ENCODE results near the gene DOCK10. TPM values are rescaled to one million over a fixed set of nuclear protein-coding genes. Genes with fewer than 3 reads are reported as not detected.

Gene DOCK10
- total RNA-seq, 1 experiment from 2014 or later = 0.96 TPM

DNA sequence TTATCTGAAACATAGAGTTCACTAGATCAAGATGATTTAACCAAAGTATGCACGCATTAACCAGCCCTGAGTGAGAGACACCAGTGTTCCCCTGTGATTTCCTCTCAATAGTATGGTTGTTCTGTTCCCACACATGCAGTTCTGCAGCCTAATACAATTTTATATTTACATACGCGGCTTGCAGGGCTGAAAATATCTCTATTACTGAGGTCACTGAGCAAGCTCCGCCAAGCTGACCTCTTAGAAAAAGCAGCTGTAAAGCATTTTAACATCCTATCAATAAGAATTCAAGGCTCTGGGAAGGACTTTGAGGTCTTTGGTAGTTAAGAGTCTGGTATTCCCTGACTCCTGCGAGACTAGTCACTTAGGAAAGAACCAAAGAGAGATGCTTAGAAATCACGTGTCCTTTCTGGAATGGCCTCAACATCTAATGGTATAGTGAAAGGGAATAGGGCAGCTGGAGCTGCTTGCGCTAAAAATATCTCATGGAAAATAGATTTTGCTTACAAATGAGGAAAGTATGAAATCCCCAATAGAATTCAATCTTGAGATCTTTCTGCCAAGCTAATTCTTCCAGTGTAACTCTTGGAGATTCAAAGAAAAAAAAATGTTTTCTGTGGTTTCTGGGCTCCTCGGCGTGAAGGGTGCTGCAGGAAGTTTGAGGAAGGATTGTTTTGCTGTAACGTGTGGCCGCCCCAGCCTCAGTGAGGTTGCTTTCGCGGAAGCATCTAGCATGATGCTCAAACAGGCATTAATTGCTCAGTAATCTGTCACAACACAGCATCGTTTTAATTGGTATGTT, 59.2 kb downstream of the DOCK10 start:
- no peak overlapping the region for H3K4me3 Mint-ChIP-seq (ENCODE audit: unreplicated experiment)
- no TSS peak for BruUV-seq (replicated peaks)
- no peaks in the 10 kb centered on the region for H3K9me3 Mint-ChIP-seq (ENCODE audit: unreplicated experiment)
- H3K27me3 Mint-ChIP-seq (ENCODE audit: insufficient read depth, unreplicated experiment) = no peaks in the 10 kb centered on the region
- intact Hi-C loops (cut with micrococcal nuclease) = no loop called here
- TF ChIP-seq, protein P1, sequence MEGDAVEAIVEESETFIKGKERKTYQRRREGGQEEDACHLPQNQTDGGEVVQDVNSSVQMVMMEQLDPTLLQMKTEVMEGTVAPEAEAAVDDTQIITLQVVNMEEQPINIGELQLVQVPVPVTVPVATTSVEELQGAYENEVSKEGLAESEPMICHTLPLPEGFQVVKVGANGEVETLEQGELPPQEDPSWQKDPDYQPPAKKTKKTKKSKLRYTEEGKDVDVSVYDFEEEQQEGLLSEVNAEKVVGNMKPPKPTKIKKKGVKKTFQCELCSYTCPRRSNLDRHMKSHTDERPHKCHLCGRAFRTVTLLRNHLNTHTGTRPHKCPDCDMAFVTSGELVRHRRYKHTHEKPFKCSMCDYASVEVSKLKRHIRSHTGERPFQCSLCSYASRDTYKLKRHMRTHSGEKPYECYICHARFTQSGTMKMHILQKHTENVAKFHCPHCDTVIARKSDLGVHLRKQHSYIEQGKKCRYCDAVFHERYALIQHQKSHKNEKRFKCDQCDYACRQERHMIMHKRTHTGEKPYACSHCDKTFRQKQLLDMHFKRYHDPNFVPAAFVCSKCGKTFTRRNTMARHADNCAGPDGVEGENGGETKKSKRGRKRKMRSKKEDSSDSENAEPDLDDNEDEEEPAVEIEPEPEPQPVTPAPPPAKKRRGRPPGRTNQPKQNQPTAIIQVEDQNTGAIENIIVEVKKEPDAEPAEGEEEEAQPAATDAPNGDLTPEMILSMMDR (IDR thresholded peaks at IDR 0.05; ENCODE audit: unreplicated experiment) = no peak
- CTCF ChIA-PET = interaction anchor here (0.7 to 2.1 kb wide), 2 partner anchors 12 to 19 kb away, joined by 3 to 14 read pairs; no protein-coding TSS in a partner anchor
- H3K27ac Mint-ChIP-seq (ENCODE audit: low read depth, unreplicated experiment) = no peak overlapping the region
- no peak for DNase-seq (ENCODE audit: unreplicated experiment)
- H3K4me1 Mint-ChIP-seq (ENCODE audit: insufficient read depth, unreplicated experiment) = no peaks in the 10 kb centered on the region
- H3K36me3 Mint-ChIP-seq (ENCODE audit: insufficient read depth, unreplicated experiment) = no peaks in the 10 kb centered on the region
- POLR2A ChIA-PET = interaction anchor here (0.9 to 1.1 kb wide), 3 partner anchors 9 to 34 kb away, joined by 3 read pairs; no protein-coding TSS in a partner anchor

DNA sequence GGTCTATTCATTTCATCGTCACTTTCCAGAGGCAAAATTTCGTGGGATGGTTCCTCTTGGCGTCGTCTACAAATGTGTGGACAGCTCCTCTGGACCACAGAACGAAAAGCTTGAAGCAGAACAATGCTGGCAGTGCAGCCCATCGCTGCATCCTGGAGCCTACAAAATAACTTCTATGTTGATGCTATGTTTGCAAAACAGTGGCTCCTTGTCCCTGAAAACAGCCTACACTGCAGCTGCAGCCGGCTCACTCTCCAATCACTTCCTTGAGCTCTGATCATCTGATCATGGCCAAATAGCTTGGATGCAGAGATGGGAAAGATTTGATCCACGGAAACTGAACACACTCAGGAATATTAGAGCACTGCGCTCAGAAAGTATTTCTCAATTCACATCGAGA, 60.0 kb downstream of the DOCK10 start:
- intact Hi-C loops (cut with micrococcal nuclease) = no loop called here
- Mint-ChIP-seq H3K4me3 (ENCODE audit: unreplicated experiment) (no peak overlapping the region), H3K4me1 (ENCODE audit: insufficient read depth, unreplicated experiment) (no peaks in the 10 kb centered on the region), H3K27ac (ENCODE audit: low read depth, unreplicated experiment) (no peak overlapping the region), H3K27me3 (ENCODE audit: insufficient read depth, unreplicated experiment) (no peaks in the 10 kb centered on the region), H3K9me3 (ENCODE audit: unreplicated experiment) (no peaks in the 10 kb centered on the region), H3K36me3 (ENCODE audit: insufficient read depth, unreplicated experiment) (no peaks in the 10 kb centered on the region)
- BruUV-seq (replicated peaks) = no TSS peak
- ChIA-PET POLR2A (interaction anchor here (0.5 to 1.1 kb wide), 6 partner anchors 8 to 147 kb away, joined by 3 read pairs; no protein-coding TSS in a partner anchor), CTCF (interaction anchor here (0.7 to 2.1 kb wide), 3 partner anchors 8 to 20 kb away, joined by 3 to 14 read pairs (median 4); no protein-coding TSS in a partner anchor)
- TF ChIP-seq, protein P1 (IDR thresholded peaks at IDR 0.05; ENCODE audit: unreplicated experiment) = no peak
- no peak for DNase-seq (ENCODE audit: unreplicated experiment)

DNA sequence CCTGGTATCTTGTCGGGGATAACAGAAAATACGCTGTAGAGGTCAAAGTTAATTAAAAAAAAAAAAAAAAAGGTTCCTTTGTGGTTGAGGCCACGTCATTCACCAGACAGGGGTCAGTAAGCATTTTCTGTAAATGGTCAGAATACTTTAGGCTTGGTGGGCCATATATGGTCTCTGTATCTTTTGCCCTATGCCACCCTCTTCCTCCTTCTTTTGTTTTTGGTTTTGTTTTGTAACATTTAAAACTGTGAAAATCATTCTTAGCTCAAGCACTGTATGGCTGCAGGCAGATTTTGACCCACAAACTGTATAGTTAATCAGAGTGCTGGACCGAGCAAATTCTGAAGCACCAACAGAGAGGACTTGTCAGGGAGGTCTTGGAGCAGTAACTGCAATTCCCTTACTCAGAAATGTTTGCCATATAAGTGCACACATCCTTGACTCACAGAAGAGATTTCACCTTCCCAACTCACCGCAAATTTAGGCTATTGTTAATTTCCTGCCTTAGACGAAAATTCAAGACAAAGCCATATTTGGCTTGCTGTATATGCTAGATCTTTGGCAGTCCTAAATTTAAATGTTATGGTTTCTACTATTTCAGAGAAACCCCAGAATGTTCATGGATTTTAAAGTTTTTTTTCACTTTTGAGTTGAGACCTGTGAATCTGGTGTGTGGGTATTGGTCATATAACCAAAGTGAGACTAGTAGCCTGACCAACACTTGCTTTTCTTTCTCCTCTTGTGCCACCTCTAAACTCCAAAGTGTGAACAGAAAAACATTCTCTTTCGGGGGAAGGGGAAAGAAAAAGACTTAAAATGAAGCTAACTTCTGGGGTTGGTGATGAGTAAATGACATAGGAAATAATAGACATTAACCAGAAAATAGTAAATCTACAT, 65.4 kb downstream of the DOCK10 start:
- Mint-ChIP-seq H3K9me3 (ENCODE audit: unreplicated experiment) (no peaks in the 10 kb centered on the region), H3K36me3 (ENCODE audit: insufficient read depth, unreplicated experiment) (no peaks in the 10 kb centered on the region), H3K27ac (ENCODE audit: low read depth, unreplicated experiment) (no peak overlapping the region), H3K27me3 (ENCODE audit: insufficient read depth, unreplicated experiment) (no peaks in the 10 kb centered on the region), H3K4me3 (ENCODE audit: unreplicated experiment) (no peak overlapping the region), H3K4me1 (ENCODE audit: insufficient read depth, unreplicated experiment) (peaks cover 12% of the 10 kb centered on the region)
- intact Hi-C loops (cut with micrococcal nuclease) = no loop called here
- CTCF ChIA-PET = interaction anchor here (0.7 kb wide), 1 partner anchor 611 kb away, joined by 4 read pairs; no protein-coding TSS in a partner anchor
- DNase-seq (ENCODE audit: unreplicated experiment) = no peak
- POLR2A ChIA-PET = interaction anchor here (0.7 kb wide), 1 partner anchor 83 kb away, joined by 3 read pairs; no protein-coding TSS in a partner anchor
- TF ChIP-seq, protein P1 (IDR thresholded peaks at IDR 0.05; ENCODE audit: unreplicated experiment) = no peak
- BruUV-seq (replicated peaks) = no TSS peak

- no peak overlapping the region for H3K27ac Mint-ChIP-seq (ENCODE audit: low read depth, unreplicated experiment)
- no peaks in the 10 kb centered on the region for H3K9me3 Mint-ChIP-seq (ENCODE audit: unreplicated experiment)
- BruUV-seq (replicated peaks) = no TSS peak
- no peaks in the 10 kb centered on the region for H3K27me3 Mint-ChIP-seq (ENCODE audit: insufficient read depth, unreplicated experiment)
- no peaks in the 10 kb centered on the region for H3K36me3 Mint-ChIP-seq (ENCODE audit: insufficient read depth, unreplicated experiment)
- intact Hi-C loops (cut with micrococcal nuclease) = no loop called here
- TF ChIP-seq, protein P1 (IDR thresholded peaks at IDR 0.05; ENCODE audit: unreplicated experiment) = no peak
- no peak overlapping the region for H3K4me3 Mint-ChIP-seq (ENCODE audit: unreplicated experiment)
- ChIA-PET POLR2A (no interaction called here), CTCF (interaction anchor here (0.9 kb wide), 1 partner anchor 26 kb away, joined by 3 read pairs; no protein-coding TSS in a partner anchor)
- H3K4me1 Mint-ChIP-seq (ENCODE audit: insufficient read depth, unreplicated experiment) = peaks cover 12% of the 10 kb centered on the region
- DNase-seq (ENCODE audit: unreplicated experiment) = no peak
Measured at GRCh38 chr2:224975761-224976160, 66.5 kb downstream of the DOCK10 start.

Measured in MCF 10A (cell line).